ENCODE data around the gene SDK1.

Gene SDK1

DNA sequence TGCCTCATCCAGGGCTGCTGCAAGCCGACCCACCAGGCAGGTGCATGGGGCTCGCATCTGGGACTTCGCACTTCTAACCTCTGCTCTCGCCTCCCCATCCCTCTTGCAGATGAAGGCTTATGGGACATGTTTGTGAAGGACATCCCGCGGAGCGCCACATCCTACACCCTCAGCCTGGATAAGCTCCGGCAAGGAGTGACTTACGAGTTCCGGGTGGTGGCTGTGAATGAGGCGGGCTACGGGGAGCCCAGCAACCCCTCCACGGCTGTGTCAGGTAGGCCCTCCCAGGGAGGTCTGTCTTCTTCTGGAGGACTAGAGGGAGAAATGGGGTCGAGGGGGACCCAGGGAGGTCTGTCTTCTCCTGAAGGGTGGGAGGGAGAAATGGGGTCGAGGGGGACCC is 932.1 kb downstream of the SDK1 start:
- ChIA-PET POLR2A (no interaction called here), CTCF (no interaction called here)
- TF ChIP-seq, protein P1, sequence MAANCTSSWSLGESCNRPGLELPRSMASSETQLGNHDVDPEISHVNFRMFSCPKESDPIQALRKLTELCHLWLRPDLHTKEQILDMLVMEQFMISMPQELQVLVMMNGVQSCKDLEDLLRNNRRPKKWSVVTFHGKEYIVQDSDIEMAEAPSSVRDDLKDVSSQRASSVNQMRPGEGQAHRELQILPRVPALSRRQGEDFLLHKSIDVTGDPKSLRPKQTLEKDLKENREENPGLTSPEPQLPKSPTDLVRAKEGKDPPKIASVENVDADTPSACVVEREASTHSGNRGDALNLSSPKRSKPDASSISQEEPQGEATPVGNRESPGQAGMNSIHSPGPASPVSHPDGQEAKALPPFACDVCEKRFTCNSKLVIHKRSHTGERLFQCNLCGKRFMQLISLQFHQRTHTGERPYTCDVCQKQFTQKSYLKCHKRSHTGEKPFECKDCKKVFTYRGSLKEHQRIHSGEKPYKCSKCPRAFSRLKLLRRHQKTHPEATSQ (tag by site-specific recombination; IDR thresholded peaks at IDR 0.05), result no peak
- TF ChIP-seq RBAK (tag by site-specific recombination; IDR thresholded peaks at IDR 0.05), result no peak
- no peaks in the 10 kb centered on the region for H3K9me3 ChIP-seq (ENCODE audit: control insufficient read depth, insufficient read depth, low read depth, low read length)
- H3K4me1 ChIP-seq (ENCODE audit: control insufficient read depth, insufficient read depth, low read length), result no peaks in the 10 kb centered on the region
- H3K36me3 ChIP-seq (ENCODE audit: control insufficient read depth in 2 of 2, insufficient read depth in 1 of 2, low read length in 2 of 2), result no peaks in the 10 kb centered on the region
- no peak overlapping the region for H3K4me3 ChIP-seq (ENCODE audit: low read depth, low read length)
- no peak overlapping the region for H3K27ac ChIP-seq (ENCODE audit: extremely low read depth, low read depth, low read length)

DNA sequence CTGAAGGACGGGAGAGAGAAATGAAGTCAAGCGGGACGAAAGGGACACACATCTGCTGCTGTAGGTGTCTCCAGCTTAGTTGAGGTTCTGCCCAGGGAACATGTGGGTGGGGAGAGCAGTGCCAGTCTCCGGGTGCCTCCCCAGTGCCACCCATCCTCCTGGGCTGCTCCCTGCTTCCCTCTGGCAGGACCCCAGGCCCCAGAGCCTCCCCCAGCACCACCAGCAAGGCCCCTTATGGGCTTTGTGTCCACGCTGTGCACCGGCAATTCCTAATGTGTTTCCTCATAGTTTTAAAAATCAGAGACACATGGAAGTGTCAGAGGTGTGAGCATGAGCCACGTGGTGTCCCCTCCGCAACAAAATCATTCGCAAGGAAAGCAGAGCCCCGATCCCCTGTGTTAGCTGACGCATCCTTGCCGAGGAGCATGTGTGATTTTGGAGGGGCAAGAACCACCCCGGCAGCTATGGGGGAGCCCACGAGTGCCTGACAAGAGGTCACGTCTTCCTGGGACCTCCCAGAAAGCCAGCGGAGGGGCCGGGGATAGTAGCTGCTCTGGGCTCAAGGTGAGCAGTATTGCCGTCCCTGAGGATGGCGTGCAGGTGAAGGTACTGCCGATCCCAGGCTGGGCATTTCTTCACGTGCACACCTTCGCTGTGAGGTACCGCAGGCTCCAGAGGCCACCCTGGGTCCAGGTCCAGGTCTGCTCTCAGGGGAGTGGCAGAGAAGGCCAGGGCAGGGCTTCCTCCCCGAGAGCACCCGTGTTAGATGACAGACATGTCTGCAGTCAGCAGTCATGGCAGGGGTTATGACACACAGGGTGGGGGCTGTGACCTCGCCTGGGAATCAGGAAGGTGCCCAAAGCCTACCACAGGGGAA is 932.8 kb downstream of the SDK1 start:
- no peak for TF ChIP-seq ZNF560 (tag by site-specific recombination; IDR thresholded peaks at IDR 0.05; ENCODE audit: borderline replicate concordance)
- TF ChIP-seq, protein P1 (tag by site-specific recombination; IDR thresholded peaks at IDR 0.05), result no peak
- no peaks in the 10 kb centered on the region for H3K9me3 ChIP-seq (ENCODE audit: control insufficient read depth, insufficient read depth, low read depth, low read length)
- H3K4me1 ChIP-seq (ENCODE audit: control insufficient read depth, insufficient read depth, low read length), result no peaks in the 10 kb centered on the region
- POLR2A ChIA-PET, result no interaction called here
- CTCF ChIA-PET, result no interaction called here
- H3K27ac ChIP-seq (ENCODE audit: extremely low read depth, low read depth, low read length), result no peak overlapping the region
- H3K36me3 ChIP-seq (ENCODE audit: control insufficient read depth in 2 of 2, insufficient read depth in 1 of 2, low read length in 2 of 2), result no peaks in the 10 kb centered on the region
- H3K4me3 ChIP-seq (ENCODE audit: low read depth, low read length), result no peak overlapping the region

DNA sequence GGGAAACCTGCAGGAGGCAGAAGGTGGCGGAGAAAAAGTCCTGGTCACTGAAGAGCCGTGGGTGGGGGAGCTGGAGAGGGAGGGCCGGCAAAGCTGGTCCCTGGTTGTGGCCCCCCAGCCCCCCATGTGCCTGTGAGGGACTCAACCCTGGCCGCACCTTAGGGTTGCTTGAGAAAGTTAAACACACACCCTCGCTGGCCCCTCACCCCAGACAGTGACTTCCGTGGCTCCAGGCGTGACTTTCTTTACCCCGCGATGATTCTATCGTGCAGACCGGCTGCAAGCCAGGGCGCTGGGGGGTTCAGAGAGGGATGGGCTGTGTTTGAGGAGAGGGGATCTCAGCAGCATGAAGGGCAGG is 933.4 kb downstream of the SDK1 start:
- Histone ChIP-seq H3K27ac (ENCODE audit: extremely low read depth, low read depth, low read length) (no peak overlapping the region), H3K36me3 (ENCODE audit: control insufficient read depth in 2 of 2, insufficient read depth in 1 of 2, low read length in 2 of 2) (no peaks in the 10 kb centered on the region), H3K9me3 (ENCODE audit: control insufficient read depth, insufficient read depth, low read depth, low read length) (no peaks in the 10 kb centered on the region), H3K4me3 (ENCODE audit: low read depth, low read length) (no peak overlapping the region), H3K4me1 (ENCODE audit: control insufficient read depth, insufficient read depth, low read length) (no peaks in the 10 kb centered on the region)
- POLR2A ChIA-PET, result no interaction called here
- CTCF ChIA-PET, result no interaction called here
- TF ChIP-seq ZNF423 (tag by site-specific recombination; IDR thresholded peaks at IDR 0.05), result no peak
- no peak for TF ChIP-seq ZNF843 (tag by site-specific recombination; IDR thresholded peaks at IDR 0.05)
- TF ChIP-seq, protein P2, sequence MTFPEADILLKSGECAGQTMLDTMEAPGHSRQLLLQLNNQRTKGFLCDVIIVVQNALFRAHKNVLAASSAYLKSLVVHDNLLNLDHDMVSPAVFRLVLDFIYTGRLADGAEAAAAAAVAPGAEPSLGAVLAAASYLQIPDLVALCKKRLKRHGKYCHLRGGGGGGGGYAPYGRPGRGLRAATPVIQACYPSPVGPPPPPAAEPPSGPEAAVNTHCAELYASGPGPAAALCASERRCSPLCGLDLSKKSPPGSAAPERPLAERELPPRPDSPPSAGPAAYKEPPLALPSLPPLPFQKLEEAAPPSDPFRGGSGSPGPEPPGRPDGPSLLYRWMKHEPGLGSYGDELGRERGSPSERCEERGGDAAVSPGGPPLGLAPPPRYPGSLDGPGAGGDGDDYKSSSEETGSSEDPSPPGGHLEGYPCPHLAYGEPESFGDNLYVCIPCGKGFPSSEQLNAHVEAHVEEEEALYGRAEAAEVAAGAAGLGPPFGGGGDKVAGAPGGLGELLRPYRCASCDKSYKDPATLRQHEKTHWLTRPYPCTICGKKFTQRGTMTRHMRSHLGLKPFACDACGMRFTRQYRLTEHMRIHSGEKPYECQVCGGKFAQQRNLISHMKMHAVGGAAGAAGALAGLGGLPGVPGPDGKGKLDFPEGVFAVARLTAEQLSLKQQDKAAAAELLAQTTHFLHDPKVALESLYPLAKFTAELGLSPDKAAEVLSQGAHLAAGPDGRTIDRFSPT (tag by site-specific recombination; IDR thresholded peaks at IDR 0.05), result no peak
- no peak for TF ChIP-seq ZNF473 (tag by site-specific recombination; IDR thresholded peaks at IDR 0.05)
- no peak for TF ChIP-seq ZNF830 (tag by site-specific recombination; IDR thresholded peaks at IDR 0.05; ENCODE audit: low read depth)

DNA sequence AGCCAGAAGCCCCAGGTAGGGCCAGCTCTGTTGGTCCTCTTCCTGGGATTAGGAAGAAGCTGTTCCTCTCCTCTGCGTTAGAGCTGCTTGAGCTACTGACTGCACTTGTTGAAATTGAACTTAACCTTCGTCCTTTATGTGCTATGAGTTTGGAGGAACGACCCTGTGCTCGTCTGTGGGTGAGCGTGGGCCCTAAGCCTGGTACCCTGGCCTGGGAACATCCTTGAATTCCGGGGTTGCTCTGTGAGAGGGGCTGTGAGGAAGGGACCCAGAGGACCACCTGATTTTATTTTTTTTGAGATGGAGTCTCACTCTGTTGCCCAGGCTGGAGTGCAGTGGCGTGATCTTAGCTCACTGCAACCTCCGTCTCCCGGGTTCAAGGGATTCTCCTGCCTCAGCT is 933.8 kb downstream of the SDK1 start:
- POLR2A ChIA-PET, result no interaction called here
- Histone ChIP-seq H3K9me3 (ENCODE audit: control insufficient read depth, insufficient read depth, low read depth, low read length) (no peaks in the 10 kb centered on the region), H3K4me3 (ENCODE audit: low read depth, low read length) (no peak overlapping the region), H3K4me1 (ENCODE audit: control insufficient read depth, insufficient read depth, low read length) (no peaks in the 10 kb centered on the region), H3K27ac (ENCODE audit: extremely low read depth, low read depth, low read length) (no peak overlapping the region), H3K36me3 (ENCODE audit: control insufficient read depth in 2 of 2, insufficient read depth in 1 of 2, low read length in 2 of 2) (no peaks in the 10 kb centered on the region)
- CTCF ChIA-PET, result no interaction called here
- TF ChIP-seq ZNF426 (tag by site-specific recombination; IDR thresholded peaks at IDR 0.05) (no peak), ZNF561 (tag by site-specific recombination; IDR thresholded peaks at IDR 0.05; ENCODE audit: borderline replicate concordance) (no peak), ZNF274 (IDR thresholded peaks at IDR 0.05; ENCODE audit: low read length) (no peak), ZNF274 (tag by site-specific recombination; IDR thresholded peaks at IDR 0.05; ENCODE audit: borderline replicate concordance) (no peak), ZXDB (tag by site-specific recombination; IDR thresholded peaks at IDR 0.05) (no peak), ZSCAN16 (tag by site-specific recombination; IDR thresholded peaks at IDR 0.05) (no peak), ZNF138 (tag by site-specific recombination; IDR thresholded peaks at IDR 0.05; ENCODE audit: borderline replicate concordance) (no peak), FEZF1 (tag by site-specific recombination; IDR thresholded peaks at IDR 0.05) (no peak), ZNF549 (tag by site-specific recombination; IDR thresholded peaks at IDR 0.05) (no peak)
- TF ChIP-seq, protein P3, sequence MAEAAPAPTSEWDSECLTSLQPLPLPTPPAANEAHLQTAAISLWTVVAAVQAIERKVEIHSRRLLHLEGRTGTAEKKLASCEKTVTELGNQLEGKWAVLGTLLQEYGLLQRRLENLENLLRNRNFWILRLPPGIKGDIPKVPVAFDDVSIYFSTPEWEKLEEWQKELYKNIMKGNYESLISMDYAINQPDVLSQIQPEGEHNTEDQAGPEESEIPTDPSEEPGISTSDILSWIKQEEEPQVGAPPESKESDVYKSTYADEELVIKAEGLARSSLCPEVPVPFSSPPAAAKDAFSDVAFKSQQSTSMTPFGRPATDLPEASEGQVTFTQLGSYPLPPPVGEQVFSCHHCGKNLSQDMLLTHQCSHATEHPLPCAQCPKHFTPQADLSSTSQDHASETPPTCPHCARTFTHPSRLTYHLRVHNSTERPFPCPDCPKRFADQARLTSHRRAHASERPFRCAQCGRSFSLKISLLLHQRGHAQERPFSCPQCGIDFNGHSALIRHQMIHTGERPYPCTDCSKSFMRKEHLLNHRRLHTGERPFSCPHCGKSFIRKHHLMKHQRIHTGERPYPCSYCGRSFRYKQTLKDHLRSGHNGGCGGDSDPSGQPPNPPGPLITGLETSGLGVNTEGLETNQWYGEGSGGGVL (tag by site-specific recombination; IDR thresholded peaks at IDR 0.05), result no peak

Data from HEK293 (cell line).